ENCODE data around the gene FBXW2. TPM values are rescaled to one million over a fixed set of nuclear protein-coding genes. Genes with fewer than 3 reads are reported as not detected.
A peak's percentile ranks its signal among the peaks of the same experiment; 100 is the strongest.

FBXW2 gene, protein sequence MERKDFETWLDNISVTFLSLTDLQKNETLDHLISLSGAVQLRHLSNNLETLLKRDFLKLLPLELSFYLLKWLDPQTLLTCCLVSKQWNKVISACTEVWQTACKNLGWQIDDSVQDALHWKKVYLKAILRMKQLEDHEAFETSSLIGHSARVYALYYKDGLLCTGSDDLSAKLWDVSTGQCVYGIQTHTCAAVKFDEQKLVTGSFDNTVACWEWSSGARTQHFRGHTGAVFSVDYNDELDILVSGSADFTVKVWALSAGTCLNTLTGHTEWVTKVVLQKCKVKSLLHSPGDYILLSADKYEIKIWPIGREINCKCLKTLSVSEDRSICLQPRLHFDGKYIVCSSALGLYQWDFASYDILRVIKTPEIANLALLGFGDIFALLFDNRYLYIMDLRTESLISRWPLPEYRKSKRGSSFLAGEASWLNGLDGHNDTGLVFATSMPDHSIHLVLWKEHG
- 10 to 100 TPM; 31.8 to 86.8 (median 58.0) TPM for total RNA-seq
- polyA plus RNA-seq = 10 to 100 TPM in 2 of 3 donors, 1 to 10 TPM in 1; 9.2 to 45.9 (median 13.2) TPM
- long read RNA-seq, donor 1, full-length matches to known transcripts = 1 of 1 reads
- long read RNA-seq, donor 1, partial matches to known transcripts = 0 of 1 reads
- long read RNA-seq, donor 1, other reads (novel, unspliced or antisense) = 0 of 1 reads
- long read RNA-seq, donor 2, full-length matches to known transcripts = 2 of 9 reads
- long read RNA-seq, donor 2, partial matches to known transcripts = 7 of 9 reads
- long read RNA-seq, donor 2, other reads (novel, unspliced or antisense) = 0 of 9 reads
- long read RNA-seq, donor 3, full-length matches to known transcripts = 1 of 1 reads
- long read RNA-seq, donor 3, partial matches to known transcripts = 0 of 1 reads
- long read RNA-seq, donor 3, other reads (novel, unspliced or antisense) = 0 of 1 reads
- long read RNA-seq, donor 4, full-length matches to known transcripts = 4 of 25 reads
- long read RNA-seq, donor 4, partial matches to known transcripts = 7 of 25 reads
- long read RNA-seq, donor 4, other reads (novel, unspliced or antisense) = 14 of 25 reads
- long read RNA-seq, donor 5, full-length matches to known transcripts = 15 of 78 reads
- long read RNA-seq, donor 5, partial matches to known transcripts = 13 of 78 reads
- long read RNA-seq, donor 5, other reads (novel, unspliced or antisense) = 50 of 78 reads
- long read RNA-seq, donor 6, full-length matches to known transcripts = 4 of 18 reads
- long read RNA-seq, donor 6, partial matches to known transcripts = 2 of 18 reads
- long read RNA-seq, donor 6, other reads (novel, unspliced or antisense) = 12 of 18 reads
- long read RNA-seq, donor 7 = 0 reads
- long read RNA-seq, donor 8, full-length matches to known transcripts = 1 of 7 reads
- long read RNA-seq, donor 8, partial matches to known transcripts = 6 of 7 reads
- long read RNA-seq, donor 8, other reads (novel, unspliced or antisense) = 0 of 7 reads
- long read RNA-seq, donor 9, full-length matches to known transcripts = 2 of 2 reads
- long read RNA-seq, donor 9, partial matches to known transcripts = 0 of 2 reads
- long read RNA-seq, donor 9, other reads (novel, unspliced or antisense) = 0 of 2 reads
- long read RNA-seq, donor 10, partial matches to known transcripts = 7 of 7 reads
- long read RNA-seq, donor 10, other reads (novel, unspliced or antisense) = 0 of 7 reads

DNA sequence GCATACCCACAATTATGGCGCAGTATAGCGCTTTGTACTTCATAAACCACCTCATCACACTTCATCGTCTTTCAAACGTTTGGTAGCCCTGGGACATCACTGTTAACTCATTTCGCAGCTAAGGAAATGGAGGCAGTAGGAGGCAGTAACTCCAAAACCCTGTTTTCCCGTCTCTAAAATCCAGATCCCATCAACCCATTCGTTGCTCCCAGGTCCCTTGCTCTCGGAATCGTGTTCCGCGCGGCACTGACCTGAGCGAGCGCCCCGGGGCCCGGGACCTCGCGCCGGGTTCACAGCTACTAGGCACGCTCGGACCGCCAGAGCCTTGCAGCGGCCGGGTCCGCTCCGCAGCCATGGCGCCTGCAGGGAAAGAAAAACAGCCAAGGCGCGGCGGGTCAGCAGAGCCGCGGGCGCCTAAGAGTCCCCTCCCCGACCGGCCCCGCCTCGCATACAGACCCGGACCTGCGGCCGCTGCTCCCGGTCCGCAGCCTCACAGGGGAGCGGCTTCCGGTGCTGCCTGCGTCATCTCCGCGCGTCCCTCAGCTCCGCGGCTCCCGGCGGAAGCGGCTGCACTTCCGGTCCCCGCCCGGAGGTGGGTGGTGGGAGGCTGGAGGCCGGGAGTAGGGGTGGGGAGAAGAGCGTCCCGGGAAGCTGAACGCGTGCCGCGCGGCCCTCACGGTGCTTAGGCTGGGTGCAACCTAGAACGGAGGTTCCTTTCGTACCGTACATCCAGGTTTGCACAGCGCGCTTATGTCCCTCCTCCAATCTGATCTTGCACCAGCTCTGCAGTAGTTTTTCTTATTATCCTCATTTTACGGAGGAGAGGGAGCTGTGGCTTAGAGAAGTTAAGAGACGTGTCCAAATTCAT is at the start of gene FBXW2:
FBXW2 (minus strand) TSS at position 519 of the 868 bp plus-strand sequence. CDS start 5,158 bp downstream, outside the sequence.
- peak; percentile 90 to 94 (median 92) for DNase-seq
- intact Hi-C loops (cut with DNase I) = no loop called here
- peak within 1 kb of the TSS; percentile 53 to 98 (median 81) for H3K4me3 ChIP-seq
- peaks cover 0 to 1% of the 10 kb centered on the region in 2 donors for H3K36me3 ChIP-seq (replicated peaks in 1 of 2)
- TF ChIP-seq, protein P1, sequence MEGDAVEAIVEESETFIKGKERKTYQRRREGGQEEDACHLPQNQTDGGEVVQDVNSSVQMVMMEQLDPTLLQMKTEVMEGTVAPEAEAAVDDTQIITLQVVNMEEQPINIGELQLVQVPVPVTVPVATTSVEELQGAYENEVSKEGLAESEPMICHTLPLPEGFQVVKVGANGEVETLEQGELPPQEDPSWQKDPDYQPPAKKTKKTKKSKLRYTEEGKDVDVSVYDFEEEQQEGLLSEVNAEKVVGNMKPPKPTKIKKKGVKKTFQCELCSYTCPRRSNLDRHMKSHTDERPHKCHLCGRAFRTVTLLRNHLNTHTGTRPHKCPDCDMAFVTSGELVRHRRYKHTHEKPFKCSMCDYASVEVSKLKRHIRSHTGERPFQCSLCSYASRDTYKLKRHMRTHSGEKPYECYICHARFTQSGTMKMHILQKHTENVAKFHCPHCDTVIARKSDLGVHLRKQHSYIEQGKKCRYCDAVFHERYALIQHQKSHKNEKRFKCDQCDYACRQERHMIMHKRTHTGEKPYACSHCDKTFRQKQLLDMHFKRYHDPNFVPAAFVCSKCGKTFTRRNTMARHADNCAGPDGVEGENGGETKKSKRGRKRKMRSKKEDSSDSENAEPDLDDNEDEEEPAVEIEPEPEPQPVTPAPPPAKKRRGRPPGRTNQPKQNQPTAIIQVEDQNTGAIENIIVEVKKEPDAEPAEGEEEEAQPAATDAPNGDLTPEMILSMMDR (IDR thresholded peaks at IDR 0.05) = peak in 3 of 6 experiments; percentile 21 to 45 (median 34)
- TF ChIP-seq POLR2A (IDR thresholded peaks at IDR 0.05) = peak; percentile 76 to 88
- H3K27me3 ChIP-seq = no peaks in the 10 kb centered on the region
- peaks cover 21 to 43% of the 10 kb centered on the region in 2 donors for H3K4me1 ChIP-seq (replicated peaks in 1 of 2)
- peak within 1 kb of the TSS; percentile 70 to 96 (median 92) for H3K27ac ChIP-seq
- H3K9me3 ChIP-seq (replicated peaks in 1 of 3) = no peaks in the 10 kb centered on the region
- WGBS, 4 donors = 0 to 1% (median 0%) methylated on average over 16 to 72 of the region's 72 CpGs

DNA sequence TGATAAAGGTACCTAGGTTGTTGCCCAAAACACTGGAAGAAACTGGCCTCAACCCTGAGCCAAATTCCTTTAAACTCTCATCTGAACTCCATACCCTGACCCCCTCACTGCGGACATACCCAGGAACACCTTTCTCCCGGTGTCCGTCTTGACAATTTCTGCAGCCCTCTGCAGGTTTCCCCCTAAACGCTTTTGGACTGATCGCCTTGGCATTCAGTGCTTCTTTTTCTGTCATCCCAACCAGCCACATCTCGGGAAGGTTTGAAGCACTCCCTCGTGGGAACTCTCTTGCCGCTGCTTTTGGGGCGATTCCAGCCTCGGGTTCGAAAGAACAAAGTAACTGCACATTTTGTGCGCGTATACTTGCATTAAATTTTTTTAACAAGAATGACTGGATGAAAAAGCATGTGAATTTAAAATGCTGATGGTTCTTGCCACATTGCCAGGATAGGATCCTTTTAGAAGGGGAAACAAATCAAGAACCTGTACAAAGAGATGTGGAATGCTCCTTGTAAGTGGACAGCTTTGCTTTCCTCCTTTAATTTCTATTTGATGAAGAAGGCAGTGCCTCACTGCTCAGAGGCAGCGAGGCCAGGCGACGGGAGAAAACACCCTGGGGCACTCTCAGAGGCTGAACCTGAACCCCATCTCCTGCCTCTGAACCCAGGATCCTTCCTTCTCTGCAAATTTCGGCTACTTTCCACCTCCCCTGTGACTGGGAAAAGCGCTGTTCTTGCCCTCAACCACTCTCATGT is 48.9 kb upstream of the FBXW2 start:
- Histone ChIP-seq H3K4me1 (replicated peaks in 1 of 2) (peaks cover 12 to 17% of the 10 kb centered on the region in 2 donors), H3K27ac (peak overlapping the region; percentile 37 to 96 (median 92)), H3K27me3 (no peaks in the 10 kb centered on the region), H3K9me3 (replicated peaks in 1 of 3) (no peaks in the 10 kb centered on the region), H3K4me3 (peak overlapping the region in 3 of 4 donors; percentile 80 to 96 (median 83)), H3K36me3 (replicated peaks in 1 of 2) (no peaks in the 10 kb centered on the region)
- TF ChIP-seq POLR2A (IDR thresholded peaks at IDR 0.05) = no peak
- TF ChIP-seq, protein P1 (IDR thresholded peaks at IDR 0.05) = no peak
- intact Hi-C loops (cut with DNase I) = no loop called here
- peak in 1 of 7 donors; percentile 31 for DNase-seq
- 24 to 38% (median 30%) methylated on average over 18 of the region's 18 CpGs for WGBS, 4 donors

DNA sequence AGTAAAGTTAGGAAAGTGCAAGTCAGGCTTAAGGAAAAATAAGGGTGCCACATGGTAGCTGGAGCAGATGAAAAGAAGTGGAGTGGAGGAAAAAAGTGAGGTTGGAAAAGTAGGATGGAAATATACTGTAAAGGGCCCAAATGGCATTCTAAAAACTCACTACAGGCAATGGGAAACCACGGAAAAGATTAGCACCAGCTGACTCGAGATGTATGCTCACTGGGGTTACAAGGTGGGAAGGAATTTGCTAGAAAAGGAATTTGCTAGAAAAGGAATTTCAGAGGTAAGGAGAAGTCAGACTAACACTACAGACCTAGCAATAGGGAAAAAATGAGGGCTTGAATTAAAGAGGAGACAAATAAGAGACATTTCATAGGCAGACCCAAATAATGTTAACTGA is 45.9 kb upstream of the FBXW2 start:
- Histone ChIP-seq H3K27ac (no peak overlapping the region), H3K36me3 (replicated peaks in 1 of 2) (no peaks in the 10 kb centered on the region), H3K4me3 (no peak overlapping the region), H3K27me3 (no peaks in the 10 kb centered on the region), H3K9me3 (replicated peaks in 1 of 3) (no peaks in the 10 kb centered on the region), H3K4me1 (replicated peaks in 1 of 2) (peaks cover 12 to 17% of the 10 kb centered on the region in 2 donors)
- DNase-seq = no peak
- 67 to 76% (median 73%) methylated on average over 2 of the region's 2 CpGs for WGBS, 4 donors
- intact Hi-C loops (cut with DNase I) = no loop called here
- TF ChIP-seq POLR2A (IDR thresholded peaks at IDR 0.05) = no peak
- TF ChIP-seq, protein P1 (IDR thresholded peaks at IDR 0.05) = no peak

All from adrenal gland (tissue), 19 donors.